Measurements from ENCODE around the gene KHDC3L.
"Not testable (repeated sequence)": the region's sequence is repeated elsewhere in the genome, so short reads cannot be mapped to it uniquely, and the experiment has no call there.

Gene KHDC3L

GRCh38 chr6:73368675-73369074, 6.2 kb downstream of the KHDC3L start:
- TF ChIP-seq CTCF (IDR thresholded peaks at IDR 0.05; ENCODE audit: insufficient read depth, low read depth, low read length, missing control alignments): no peak
- no peak for DNase-seq (ENCODE audit: low read depth)
- no peak overlapping the region for H3K4me3 ChIP-seq (ENCODE audit: low read depth, low read length)

- no peak for TF ChIP-seq CTCF (IDR thresholded peaks at IDR 0.05; ENCODE audit: insufficient read depth, low read depth, low read length, missing control alignments)
- DNase-seq (ENCODE audit: low read depth): no peak
- H3K4me3 ChIP-seq (ENCODE audit: low read depth, low read length): no peak overlapping the region
These were observed 6.7 kb downstream of the KHDC3L start for GRCh38 chr6:73369157-73369556.

- no peak for TF ChIP-seq CTCF (IDR thresholded peaks at IDR 0.05; ENCODE audit: insufficient read depth, low read depth, low read length, missing control alignments)
- H3K4me3 ChIP-seq (ENCODE audit: low read depth, low read length): no peak within 1 kb of the TSS
- no peak for DNase-seq (ENCODE audit: low read depth)
These were observed 7.1 kb downstream of the KHDC3L start, which contains the start of gene OOEP for GRCh38 chr6:73369563-73369962. OOEP (minus strand) TSS chr6:73369897; CDS start chr6:73369792, 105 bp downstream.

- DNase-seq (ENCODE audit: low read depth): no peak
- no peak overlapping the region for H3K4me3 ChIP-seq (ENCODE audit: low read depth, low read length)
- TF ChIP-seq CTCF (IDR thresholded peaks at IDR 0.05; ENCODE audit: insufficient read depth, low read depth, low read length, missing control alignments): no peak
These were observed 9.5 kb downstream of the KHDC3L start for GRCh38 chr6:73371984-73372383.

GRCh38 chr6:73372516-73372915, 10.1 kb downstream of the KHDC3L start:
- DNase-seq (ENCODE audit: low read depth): no peak
- H3K4me3 ChIP-seq (ENCODE audit: low read depth, low read length): no peak overlapping the region
- TF ChIP-seq CTCF (IDR thresholded peaks at IDR 0.05; ENCODE audit: insufficient read depth, low read depth, low read length, missing control alignments): no peak

- TF ChIP-seq CTCF (IDR thresholded peaks at IDR 0.05; ENCODE audit: insufficient read depth, low read depth, low read length, missing control alignments): no peak
- DNase-seq (ENCODE audit: low read depth): no peak
- no peak overlapping the region for H3K4me3 ChIP-seq (ENCODE audit: low read depth, low read length)
These were observed 12.8 kb downstream of the KHDC3L start for GRCh38 chr6:73375216-73375615.

- H3K4me3 ChIP-seq (ENCODE audit: low read depth, low read length): no peak overlapping the region
- DNase-seq (ENCODE audit: low read depth): peak; percentile 34
- no peak for TF ChIP-seq CTCF (IDR thresholded peaks at IDR 0.05; ENCODE audit: insufficient read depth, low read depth, low read length, missing control alignments)
These were observed 14.8 kb downstream of the KHDC3L start for GRCh38 chr6:73377225-73377624.

GRCh38 chr6:73381531-73381930, 19.1 kb downstream of the KHDC3L start:
- DNase-seq (ENCODE audit: low read depth): not testable (repeated sequence)

More at GRCh38 chr6:73381531-73381930, 19.1 kb downstream of the KHDC3L start:
- not testable (repeated sequence) for H3K4me3 ChIP-seq (ENCODE audit: low read depth, low read length)

All from GM12865 (cell line).